Stomach (tissue), 4 donors: ENCODE results near the gene THOP1.

Experiments used
- POLR2A ChIP-seq, 4 donors: fragments of 450-650 bp; IDR thresholded peaks; one replicate each; pipeline ENCODE4 v1.6.1; 2016; ENCODE audit warnings: antibody characterized with exemption in 4 of 4, control low read depth in 2 of 4, mild to moderate bottlenecking in 1 of 4, moderate library complexity in 1 of 4
- TF ChIP-seq, protein P1 (sequence below), 7 experiments: fragments of 450-650 bp in 4 of 7; fragments of 200-600 bp in 3 of 7; sonication (generic) in 3 of 7; IDR thresholded peaks; one replicate each; pipeline ENCODE4 v1.5.1; 2016 to 2019; ENCODE audit warnings: antibody characterized with exemption in 7 of 7, control low read depth in 2 of 7, mild to moderate bottlenecking in 1 of 7

DNA sequence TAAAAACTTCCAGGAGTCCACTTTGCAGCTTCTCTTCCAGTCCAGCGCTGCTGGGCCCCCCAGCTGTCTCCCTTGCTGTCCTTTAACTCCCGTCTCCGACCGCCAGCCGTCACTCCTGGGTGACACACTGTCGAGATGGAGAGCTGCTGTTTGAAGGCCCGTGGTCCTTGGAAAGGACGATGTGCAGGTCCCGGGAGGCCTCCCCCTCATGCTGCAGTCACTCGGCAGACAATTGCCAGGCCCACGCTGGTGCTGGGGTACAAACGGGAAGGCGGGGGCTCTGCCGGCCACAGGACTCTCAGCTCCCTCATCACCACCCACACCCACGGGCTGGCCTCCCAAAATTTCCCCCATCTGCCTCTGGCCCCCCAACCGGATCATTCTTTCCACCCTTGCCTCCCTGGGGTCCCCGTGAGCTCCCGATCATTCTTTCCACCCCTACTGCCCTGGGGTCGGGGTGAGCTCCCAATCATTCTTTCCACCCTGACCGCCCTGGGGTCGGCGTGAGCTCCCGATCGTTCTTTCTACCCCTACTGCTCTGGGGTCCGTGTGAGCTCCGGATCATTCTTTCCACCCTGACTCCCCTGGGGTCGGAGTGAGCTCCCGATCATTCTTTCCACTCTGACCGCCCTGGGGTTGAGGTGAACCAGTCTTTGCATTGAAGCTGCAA, 18.3 kb downstream of the THOP1 start:
- TF ChIP-seq, protein P1, sequence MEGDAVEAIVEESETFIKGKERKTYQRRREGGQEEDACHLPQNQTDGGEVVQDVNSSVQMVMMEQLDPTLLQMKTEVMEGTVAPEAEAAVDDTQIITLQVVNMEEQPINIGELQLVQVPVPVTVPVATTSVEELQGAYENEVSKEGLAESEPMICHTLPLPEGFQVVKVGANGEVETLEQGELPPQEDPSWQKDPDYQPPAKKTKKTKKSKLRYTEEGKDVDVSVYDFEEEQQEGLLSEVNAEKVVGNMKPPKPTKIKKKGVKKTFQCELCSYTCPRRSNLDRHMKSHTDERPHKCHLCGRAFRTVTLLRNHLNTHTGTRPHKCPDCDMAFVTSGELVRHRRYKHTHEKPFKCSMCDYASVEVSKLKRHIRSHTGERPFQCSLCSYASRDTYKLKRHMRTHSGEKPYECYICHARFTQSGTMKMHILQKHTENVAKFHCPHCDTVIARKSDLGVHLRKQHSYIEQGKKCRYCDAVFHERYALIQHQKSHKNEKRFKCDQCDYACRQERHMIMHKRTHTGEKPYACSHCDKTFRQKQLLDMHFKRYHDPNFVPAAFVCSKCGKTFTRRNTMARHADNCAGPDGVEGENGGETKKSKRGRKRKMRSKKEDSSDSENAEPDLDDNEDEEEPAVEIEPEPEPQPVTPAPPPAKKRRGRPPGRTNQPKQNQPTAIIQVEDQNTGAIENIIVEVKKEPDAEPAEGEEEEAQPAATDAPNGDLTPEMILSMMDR (IDR thresholded peaks at IDR 0.05): no peak
- TF ChIP-seq POLR2A (IDR thresholded peaks at IDR 0.05): no peak
